ENCODE data around the gene BLOC1S4.

The BLOC1S4 gene

GRCh38 chr4:6764976-6765620 is 49.1 kb downstream of the BLOC1S4 start:
- DNase-seq (ENCODE audit: low read depth): no peak

GRCh38 chr4:6765703-6766102 is 49.7 kb downstream of the BLOC1S4 start:
- no peak for DNase-seq (ENCODE audit: low read depth)

All from stimulated activated CD8-positive, alpha-beta memory T cell treated with anti-CD3 and anti-CD28 coated beads, Interleukin-15, amount 100 ng/mL, for 1 hour (primary cell).